Right atrium auricular region (tissue), 2 donors: Measurements from ENCODE around the gene STAT2. TPM values are rescaled to one million over a fixed set of nuclear protein-coding genes. Genes with fewer than 3 reads are reported as not detected.
"Not testable (repeated sequence)": the region's sequence is repeated elsewhere in the genome, so short reads cannot be mapped to it uniquely, and the experiment has no call there.

Experiments
- DNase-seq: peaks from one replicate; pipeline ENCODE4 v3.0.0-alpha.2; 2019; ENCODE audit warnings: low spot score
- H3K27ac ChIP-seq, 2 donors: fragments of 200-600 bp; sonication (generic); 1 replicate in 1 of 2; 2 replicates in 1 of 2; pipeline ENCODE4 v1.5.1; 2016 to 2019
- H3K27me3 ChIP-seq, 2 donors: fragments of 200-600 bp; sonication (generic); one replicate each; pipeline versions ENCODE4 v1.5.1 to v1.6.0; 2017 to 2019
- H3K36me3 ChIP-seq: fragments of 200-600 bp; sonication (generic); one replicate; pipeline ENCODE4 v1.5.1; 2016
- H3K4me1 ChIP-seq, 2 donors: fragments of 200-600 bp; sonication (generic); one replicate each; pipeline versions ENCODE4 v1.5.1 to v1.6.0; 2017 to 2019
- H3K4me3 ChIP-seq, 2 donors: fragments of 200-600 bp; sonication (generic); 1 replicate in 1 of 2; 2 replicates in 1 of 2; pipeline ENCODE4 v1.5.1; 2017 to 2019; ENCODE audit warnings: mild to moderate bottlenecking in 1 of 2, moderate library complexity in 1 of 2
- H3K9me3 ChIP-seq, 2 donors: fragments of 200-600 bp; sonication (generic); one replicate each; pipeline ENCODE4 v1.5.1; 2019
- CTCF ChIP-seq, 2 donors: fragments of 200-600 bp; sonication (generic); IDR thresholded peaks; one replicate each; pipeline ENCODE4 v1.5.1; 2019; ENCODE audit warnings: antibody characterized with exemption in 2 of 2
- total RNA-seq, 2 donors: library from RNA; depleted of rRNA; stranded (reverse); fragments of >200 nt; gene quantifications; one replicate each; pipeline ENCODE4 v1.1.0, GENCODE V29; 2016

STAT2 gene
- total RNA-seq, 2 donors from 2014 or later, result 28.3 to 41.0 TPM

DNA sequence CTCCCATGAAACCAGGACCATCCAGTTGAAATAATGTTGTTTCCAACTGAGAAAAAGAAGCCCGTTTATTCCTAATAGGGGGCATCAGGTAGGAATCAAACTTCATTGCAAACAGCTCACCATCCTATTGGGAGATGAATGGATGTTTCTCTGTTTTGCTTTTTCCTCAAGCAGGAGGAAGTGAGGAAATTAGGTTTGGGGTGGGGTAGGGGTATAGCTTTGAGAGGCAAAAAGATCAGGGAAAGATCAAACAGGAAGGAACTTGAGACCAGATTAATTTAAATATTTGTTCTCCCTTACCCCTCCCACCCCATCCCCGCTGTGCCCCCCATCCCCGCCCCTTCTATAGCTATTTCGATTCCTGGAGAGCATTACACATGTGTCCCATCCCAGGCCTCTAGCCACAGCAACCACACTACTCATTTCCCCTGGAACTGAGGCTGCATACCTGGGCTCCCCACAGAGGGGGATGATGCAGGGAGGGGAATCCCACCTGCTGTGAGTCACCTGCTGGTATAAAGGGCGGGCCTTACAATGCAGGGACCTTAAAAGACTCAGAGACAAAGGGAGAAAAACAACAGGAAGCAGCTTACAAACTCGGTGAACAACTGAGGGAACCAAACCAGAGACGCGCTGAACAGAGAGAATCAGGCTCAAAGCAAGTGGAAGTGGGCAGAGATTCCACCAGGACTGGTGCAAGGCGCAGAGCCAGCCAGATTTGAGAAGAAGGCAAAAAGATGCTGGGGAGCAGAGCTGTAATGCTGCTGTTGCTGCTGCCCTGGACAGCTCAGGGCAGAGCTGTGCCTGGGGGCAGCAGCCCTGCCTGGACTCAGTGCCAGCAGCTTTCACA is 21.4 kb downstream of the STAT2 start, which contains the start of gene IL23A:
IL23A (plus strand) TSS at position 577 of the 850 bp plus-strand sequence; CDS start at position 738, 161 bp downstream.
- H3K4me3 ChIP-seq, result no peak within 1 kb of the TSS
- H3K27ac ChIP-seq, result no peak within 1 kb of the TSS
- H3K27me3 ChIP-seq, result no peaks in the 10 kb centered on the region
- peaks cover 8% of the 10 kb centered on the region for H3K36me3 ChIP-seq
- peaks cover 0 to 6% of the 10 kb centered on the region in 2 donors for H3K4me1 ChIP-seq
- no peak for TF ChIP-seq CTCF (IDR thresholded peaks at IDR 0.05)
- DNase-seq, result no peak
- no peaks in the 10 kb centered on the region for H3K9me3 ChIP-seq

DNA sequence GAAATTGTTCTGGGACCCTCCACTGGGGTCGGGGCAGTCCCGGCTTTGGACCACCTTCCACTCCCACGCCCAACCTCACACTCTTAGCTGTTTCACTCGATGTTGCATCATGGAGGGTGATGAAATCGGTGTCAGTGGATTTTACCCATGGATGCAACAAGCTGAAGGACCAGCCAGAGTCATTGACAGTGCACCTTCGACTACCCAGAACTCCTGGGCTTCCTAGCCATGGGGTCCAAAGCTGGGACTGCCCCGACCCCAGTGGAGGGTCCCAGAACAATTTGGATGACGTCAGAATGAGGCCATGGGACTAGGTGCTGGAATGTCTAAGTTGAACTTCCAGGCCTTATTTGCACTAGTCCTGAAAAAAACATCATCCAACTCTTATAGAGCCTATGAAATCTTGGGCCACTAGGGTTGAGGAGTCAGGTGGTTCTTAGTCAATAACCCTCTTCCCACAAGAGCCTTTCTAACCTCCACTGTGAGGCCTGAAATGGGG is 22.1 kb downstream of the STAT2 start:
- no peak for DNase-seq
- no peaks in the 10 kb centered on the region for H3K9me3 ChIP-seq
- H3K4me3 ChIP-seq, result no peak overlapping the region
- peaks cover under 1% of the 10 kb centered on the region for H3K36me3 ChIP-seq
- H3K27me3 ChIP-seq, result no peaks in the 10 kb centered on the region
- H3K4me1 ChIP-seq, result peaks cover 0 to 11% of the 10 kb centered on the region in 2 donors
- TF ChIP-seq CTCF (IDR thresholded peaks at IDR 0.05), result no peak
- H3K27ac ChIP-seq, result no peak overlapping the region

- H3K4me1 ChIP-seq, result peaks cover 0 to 14% of the 10 kb centered on the region in 2 donors
- H3K4me3 ChIP-seq, result no peak overlapping the region
- no peak for DNase-seq
- H3K36me3 ChIP-seq, result no peaks in the 10 kb centered on the region
- H3K27ac ChIP-seq, result no peak overlapping the region
- H3K9me3 ChIP-seq, result no peaks in the 10 kb centered on the region
- H3K27me3 ChIP-seq, result no peaks in the 10 kb centered on the region
- TF ChIP-seq CTCF (IDR thresholded peaks at IDR 0.05), result no peak
These were observed 23.3 kb downstream of the STAT2 start for GRCh38 chr12:56336361-56337167.

DNA sequence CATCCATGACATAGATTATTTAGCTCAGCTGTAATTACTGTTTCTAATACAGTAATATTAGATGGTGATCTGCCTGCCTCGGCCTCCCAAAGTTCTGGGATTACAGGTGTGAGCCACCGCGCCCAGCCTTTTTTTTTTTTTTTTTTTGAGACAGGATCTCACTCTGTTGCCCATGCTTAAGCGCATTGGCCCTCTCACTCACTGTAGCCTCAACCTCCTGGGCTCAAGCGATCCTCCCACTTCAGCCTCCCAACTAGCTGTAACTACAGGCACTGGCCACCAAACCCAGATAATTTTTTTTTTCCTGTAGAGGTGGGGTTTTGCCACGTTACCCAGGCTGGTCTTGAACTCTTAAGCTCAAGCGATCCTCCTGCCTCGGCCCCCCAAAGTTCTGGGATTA is 24.4 kb downstream of the STAT2 start:
- not testable (repeated sequence) for H3K9me3 ChIP-seq, H3K36me3 ChIP-seq, DNase-seq, H3K27ac ChIP-seq, H3K27me3 ChIP-seq, H3K4me3 ChIP-seq
- H3K4me1 ChIP-seq, result peaks cover 0 to 14% of the 10 kb centered on the region in 2 donors

- no peaks in the 10 kb centered on the region for H3K9me3 ChIP-seq
- DNase-seq, result no peak
- no peaks in the 10 kb centered on the region for H3K27me3 ChIP-seq
- H3K4me1 ChIP-seq, result peaks cover 0 to 14% of the 10 kb centered on the region in 2 donors
- peak overlapping the region; percentile 92 to 95 for H3K27ac ChIP-seq
- no peaks in the 10 kb centered on the region for H3K36me3 ChIP-seq
- H3K4me3 ChIP-seq, result peak overlapping the region; percentile 55 to 61
- no peak for TF ChIP-seq CTCF (IDR thresholded peaks at IDR 0.05)
These were observed 25.5 kb downstream of the STAT2 start for GRCh38 chr12:56334490-56334793.
